Hematopoietic multipotent progenitor cell treated with erythropoietin and hydrocortisone succinate and interleukin-3 and kit ligand, for 17 days (in vitro differentiated cells): Measurements from ENCODE around the gene LDLRAD3.

Experiments
- DNase-seq: peaks from one replicate; pipeline ENCODE4 v3.0.0-alpha.2; 2015; ENCODE audit warnings: low spot score

LDLRAD3 gene

GRCh38 chr11:36077886-36078685, 134.2 kb downstream of the LDLRAD3 start:
- DNase-seq: no peak

DNA sequence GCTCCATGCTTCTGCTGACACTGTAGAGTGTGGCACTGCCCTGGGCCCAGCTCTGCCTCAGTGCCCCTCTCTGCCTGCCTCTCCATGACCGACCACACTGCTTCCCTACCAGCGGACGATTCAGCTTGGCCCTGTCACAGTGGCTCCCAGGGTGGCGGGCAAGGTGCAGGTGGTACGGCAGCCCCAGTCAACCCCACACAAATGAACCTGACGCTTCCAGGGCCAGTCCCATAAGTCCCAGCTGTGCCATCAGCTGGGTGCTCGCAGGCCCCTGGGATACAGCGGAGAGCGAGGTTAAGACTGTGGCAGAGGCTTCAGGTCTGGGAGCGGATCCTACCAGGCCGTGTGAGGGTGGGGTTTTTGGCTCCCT, 134.8 kb downstream of the LDLRAD3 start:
- no peak for DNase-seq

GRCh38 chr11:36079878-36080675, 136.2 kb downstream of the LDLRAD3 start:
- DNase-seq: no peak

GRCh38 chr11:36081274-36081945, 137.5 kb downstream of the LDLRAD3 start:
- no peak for DNase-seq

GRCh38 chr11:36086366-36086765, 142.5 kb downstream of the LDLRAD3 start:
- no peak for DNase-seq

- no peak for DNase-seq
Measured at GRCh38 chr11:36088266-36088972, 144.6 kb downstream of the LDLRAD3 start.

DNA sequence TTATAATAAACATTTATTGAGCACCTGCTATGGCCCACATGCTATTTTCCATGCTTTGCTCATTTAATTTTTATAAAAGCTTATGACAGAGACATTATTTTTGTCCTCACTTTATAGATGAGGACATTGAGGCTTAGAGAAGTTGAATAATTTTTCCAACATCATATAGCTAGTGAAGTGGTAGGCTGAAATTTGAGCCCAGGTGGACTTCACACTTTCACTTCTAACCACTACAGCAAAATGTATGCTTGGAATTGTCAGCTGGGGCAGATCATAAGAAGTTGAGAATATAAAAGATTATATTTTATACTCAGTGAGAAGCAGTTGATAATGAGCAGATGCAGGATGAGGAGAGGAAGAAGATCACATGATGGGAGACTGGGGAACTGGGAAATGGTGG, 146.1 kb downstream of the LDLRAD3 start:
- no peak for DNase-seq

GRCh38 chr11:36090356-36091109, 146.7 kb downstream of the LDLRAD3 start:
- DNase-seq: no peak

- no peak for DNase-seq
Measured at GRCh38 chr11:36091256-36091811, 147.5 kb downstream of the LDLRAD3 start.

DNA sequence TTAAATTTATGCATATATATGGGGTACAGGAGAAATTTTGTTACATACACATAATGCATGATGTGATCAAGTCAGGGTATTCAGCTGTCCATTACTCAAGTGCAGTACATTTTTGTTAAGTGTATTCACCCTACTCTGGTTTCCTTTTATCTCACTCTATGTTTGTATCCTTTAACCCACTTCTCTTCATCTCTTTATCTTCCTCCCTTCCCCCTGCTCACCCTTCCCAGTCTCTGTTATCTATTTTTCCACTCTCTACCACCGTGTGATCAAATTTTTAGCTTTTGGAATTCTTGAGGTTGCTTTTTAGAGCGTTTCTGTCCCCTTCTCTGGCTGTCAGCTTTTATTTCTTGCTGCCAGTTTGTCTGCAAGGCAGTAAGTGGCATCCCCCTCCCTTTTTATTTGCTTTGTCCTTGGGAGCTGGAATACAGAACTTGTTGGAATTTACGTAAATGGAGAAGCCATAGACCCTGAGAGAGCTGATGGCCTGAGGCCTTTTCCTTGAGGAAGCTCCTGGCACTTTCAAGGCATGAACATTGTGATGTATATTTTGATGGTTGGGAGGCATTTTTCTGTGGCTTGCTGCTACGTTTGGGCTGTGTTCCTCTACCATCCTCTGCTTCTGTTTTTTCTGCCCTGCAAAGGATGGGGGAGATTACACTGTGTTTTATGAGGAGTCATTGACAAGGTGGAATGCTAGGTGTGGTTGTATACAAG, 148.6 kb downstream of the LDLRAD3 start:
- DNase-seq: no peak

DNA sequence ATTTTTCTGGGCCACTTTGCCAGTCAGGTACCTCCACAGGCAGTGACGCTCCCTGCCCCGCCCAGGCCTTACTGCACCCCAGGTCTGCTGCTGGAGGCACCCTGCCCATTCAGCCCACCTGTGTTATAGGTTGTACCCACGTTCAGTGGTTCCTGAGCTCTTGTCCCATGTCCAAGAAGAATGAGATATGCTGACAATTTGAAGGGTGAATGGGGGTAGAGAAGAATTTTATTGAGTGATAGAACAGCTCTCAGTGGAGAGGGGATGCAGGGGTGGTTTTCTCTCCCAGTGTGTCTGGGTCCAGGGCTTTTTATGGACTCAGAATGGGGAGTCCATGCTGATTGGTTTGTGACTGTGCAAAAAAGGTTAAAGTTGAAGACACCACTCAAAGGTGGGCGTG, 149.7 kb downstream of the LDLRAD3 start:
- DNase-seq: no peak

- DNase-seq: no peak
Measured at GRCh38 chr11:36094164-36094563, 150.3 kb downstream of the LDLRAD3 start.

DNA sequence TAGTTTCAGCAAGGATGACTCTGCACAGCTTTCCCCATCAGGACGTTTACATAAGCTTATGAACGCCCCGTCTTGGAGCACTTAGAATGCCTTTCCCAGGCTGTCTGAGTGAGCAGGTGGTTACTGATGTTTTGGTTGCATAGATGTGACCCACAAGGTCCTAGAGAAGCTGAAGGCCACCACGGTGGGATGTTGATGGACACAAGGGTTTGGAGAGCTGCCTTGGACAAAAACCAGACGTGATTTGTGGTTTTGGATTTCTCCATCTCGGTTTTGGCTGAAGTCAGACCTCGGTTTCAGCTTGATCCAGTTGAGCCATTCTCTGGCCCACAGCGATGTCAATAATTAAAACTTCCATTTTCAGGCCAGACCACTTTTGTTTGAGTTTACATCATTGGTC, 151.9 kb downstream of the LDLRAD3 start:
- no peak for DNase-seq

- DNase-seq: no peak
Measured at GRCh38 chr11:36097219-36097650, 153.4 kb downstream of the LDLRAD3 start.

- no peak for DNase-seq
Measured at GRCh38 chr11:36098087-36098486, 154.2 kb downstream of the LDLRAD3 start.

GRCh38 chr11:36098853-36099375, 155.1 kb downstream of the LDLRAD3 start:
- no peak for DNase-seq

- DNase-seq: peak; percentile 47
Measured at GRCh38 chr11:36101466-36101865, 157.6 kb downstream of the LDLRAD3 start.

GRCh38 chr11:36102868-36103267, 159.0 kb downstream of the LDLRAD3 start:
- DNase-seq: no peak

DNA sequence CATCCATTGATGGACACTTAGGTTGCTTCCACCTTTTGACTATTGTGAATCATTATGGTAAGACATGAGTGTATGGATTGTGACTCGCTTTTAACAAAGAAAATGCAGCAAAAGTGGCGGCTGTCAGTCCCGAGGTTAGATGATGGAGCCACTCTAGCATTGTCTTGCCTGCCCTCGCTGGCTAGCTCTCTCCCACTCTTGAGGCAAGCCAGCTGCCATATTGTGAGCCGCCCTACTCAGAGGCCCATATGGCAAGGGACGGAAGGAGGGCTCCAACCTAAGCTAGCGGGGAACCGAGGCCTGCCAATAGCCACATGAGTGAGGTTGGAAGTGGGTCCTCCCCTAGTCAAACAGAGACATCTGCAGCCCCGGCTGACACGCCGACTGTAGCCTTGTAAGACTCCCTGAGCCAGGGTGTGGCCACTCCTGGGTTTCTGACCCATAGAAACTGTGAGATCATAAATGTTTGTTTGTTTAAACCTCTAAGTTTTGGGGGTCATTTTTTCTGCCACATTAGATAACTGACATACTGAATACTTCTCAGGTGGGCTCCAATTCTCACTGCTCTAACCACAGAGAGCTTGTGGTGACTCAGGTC, 160.2 kb downstream of the LDLRAD3 start:
- no peak for DNase-seq

- no peak for DNase-seq
Measured at GRCh38 chr11:36104660-36104992, 160.8 kb downstream of the LDLRAD3 start.
